Left ventricle myocardium superior (tissue), 1 donor: ENCODE data around the gene CAPN7. TPM values are rescaled to one million over a fixed set of nuclear protein-coding genes. Genes with fewer than 3 reads are reported as not detected.
A peak's percentile ranks its signal among the peaks of the same experiment; 100 is the strongest.

Experiments
- ATAC-seq: fragments of 200-7000 bp; cut with Tn5 transposase; one replicate; pipeline ENCODE4 v1.9.1; 2020; ENCODE audit warnings: mild to moderate bottlenecking, moderate library complexity
- DNase-seq: peaks from one replicate; pipeline ENCODE4 v3.0.0-alpha.2; 2020
- intact Hi-C: fragments of 100-400 bp; cut with micrococcal nuclease; formaldehyde crosslinking; loops from one replicate; pipeline ENCODE4 v1.11.0; 2022
- total RNA-seq: library from RNA; stranded (reverse); fragmentation: NEBNext Ultra II Directional; extraction: Animal tissue kit (Norgen Biotek cat#: 25700); gene quantifications from one replicate; pipeline ENCODE4 v1.2.1, GENCODE V29; 2021
- donor health status: DM: no; HTN: yes; CAD: no; lungs with severe emphysema.

Gene CAPN7
- total RNA-seq, 1 donor from 2014 or later, result 34.2 TPM

GRCh38 chr3:15197340-15198029, 8.6 kb upstream of the CAPN7 start:
- DNase-seq (no peak), ATAC-seq (no peak)
- intact Hi-C loops, result no loop called here

GRCh38 chr3:15198686-15199085, 7.4 kb upstream of the CAPN7 start:
- intact Hi-C loops, result no loop called here
- no peak for ATAC-seq
- no peak for DNase-seq

GRCh38 chr3:15199493-15200105, 6.4 kb upstream of the CAPN7 start:
- intact Hi-C loops, result loop anchor here (5.0 kb wide), 1 partner anchor 208 kb away; no protein-coding TSS in a partner anchor
- no peak for ATAC-seq

GRCh38 chr3:15204005-15204404, 2.0 kb upstream of the CAPN7 start:
- no peak for ATAC-seq
- DNase-seq, result no peak
- intact Hi-C loops, result loop anchor here (5.0 kb wide), 1 partner anchor 203 kb away; no protein-coding TSS in a partner anchor

More at GRCh38 chr3:15199493-15200105, 6.4 kb upstream of the CAPN7 start:
- DNase-seq, result no peak

- no peak for DNase-seq
- no peak for ATAC-seq
- intact Hi-C loops, result no loop called here
These were observed 538 bp upstream of the CAPN7 start for GRCh38 chr3:15205482-15205933.

GRCh38 chr3:15206662-15207576, 873 bp downstream of the CAPN7 start:
- peak; percentile 31 for DNase-seq
- peak; percentile 69 for ATAC-seq
- intact Hi-C loops, result no loop called here

- intact Hi-C loops, result no loop called here
- DNase-seq, result no peak
- no peak for ATAC-seq
These were observed 1.9 kb downstream of the CAPN7 start for GRCh38 chr3:15207836-15208504.

- intact Hi-C loops, result no loop called here
- ATAC-seq, result no peak
- DNase-seq, result no peak
These were observed 5.9 kb downstream of the CAPN7 start for GRCh38 chr3:15211937-15212336.

GRCh38 chr3:15214758-15215157, 8.7 kb downstream of the CAPN7 start:
- intact Hi-C loops, result no loop called here
- DNase-seq (no peak), ATAC-seq (no peak)

- ATAC-seq (no peak), DNase-seq (no peak)
- intact Hi-C loops, result no loop called here
These were observed 9.9 kb downstream of the CAPN7 start for GRCh38 chr3:15215996-15216395.

GRCh38 chr3:15216501-15216900, 10.5 kb downstream of the CAPN7 start:
- no peak for DNase-seq
- ATAC-seq, result no peak
- intact Hi-C loops, result no loop called here

GRCh38 chr3:15217011-15217671, 11.1 kb downstream of the CAPN7 start:
- intact Hi-C loops, result no loop called here
- no peak for DNase-seq

GRCh38 chr3:15217841-15218267, 11.8 kb downstream of the CAPN7 start:
- intact Hi-C loops, result no loop called here
- DNase-seq (no peak), ATAC-seq (peak; percentile 86)

More at GRCh38 chr3:15217011-15217671, 11.1 kb downstream of the CAPN7 start:
- ATAC-seq, result no peak

- ATAC-seq, result peak; percentile 93
- DNase-seq, result no peak
- intact Hi-C loops, result no loop called here
These were observed 12.6 kb downstream of the CAPN7 start for GRCh38 chr3:15218689-15219088.

GRCh38 chr3:15220056-15220455, 14.0 kb downstream of the CAPN7 start:
- DNase-seq (no peak), ATAC-seq (no peak)
- intact Hi-C loops, result no loop called here

GRCh38 chr3:15220661-15221060, 14.6 kb downstream of the CAPN7 start:
- ATAC-seq (no peak), DNase-seq (no peak)
- intact Hi-C loops, result no loop called here

GRCh38 chr3:15221574-15222217, 15.7 kb downstream of the CAPN7 start:
- DNase-seq, result no peak
- intact Hi-C loops, result no loop called here
- ATAC-seq, result no peak
